CD4-positive, alpha-beta T cell treated with Interferon gamma for 1 hour (primary cell): ENCODE measurements around the gene SERF1B.
"Not testable (repeated sequence)": the region's sequence is repeated elsewhere in the genome, so short reads cannot be mapped to it uniquely, and the experiment has no call there.

ENCODE experiments used
- DNase-seq: peaks from one replicate; pipeline ENCODE4 v3.0.0-alpha.2; 2020

Gene SERF1B

DNA sequence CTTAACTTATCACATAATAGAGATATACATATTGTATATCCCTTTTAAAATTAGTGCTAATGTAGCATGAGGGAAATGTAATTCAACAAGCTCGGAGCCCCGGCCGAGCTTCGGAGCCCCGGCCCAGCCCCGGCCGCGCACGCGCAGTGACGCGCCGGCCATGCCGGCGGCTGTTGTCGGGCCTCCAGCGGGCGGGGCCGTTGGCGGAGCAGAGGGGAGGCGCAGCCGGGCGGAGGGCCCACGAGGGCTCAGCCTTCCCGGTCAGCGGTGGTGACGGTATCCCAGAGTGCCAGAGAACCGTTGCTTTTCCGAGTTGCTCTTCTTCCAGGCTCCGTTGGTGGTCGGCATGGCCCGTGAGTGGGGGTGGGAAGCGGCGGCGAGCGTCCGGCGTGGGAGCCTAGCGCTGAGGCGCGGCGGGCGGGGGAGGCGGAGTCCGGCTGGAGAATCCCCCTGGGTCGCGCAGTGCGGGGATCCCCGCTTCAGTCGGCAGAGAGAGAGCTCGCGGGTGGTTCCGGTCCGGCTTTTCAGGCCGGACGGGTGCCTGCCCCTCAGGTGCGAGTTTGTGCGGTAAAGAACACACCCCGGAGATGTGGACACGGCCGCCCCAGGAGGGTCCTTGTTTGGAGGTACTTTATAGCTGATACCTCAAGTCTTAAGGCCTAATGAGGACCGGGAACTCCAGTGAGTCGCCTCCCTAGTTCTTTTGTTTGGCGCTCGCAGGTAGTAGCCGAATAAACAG lies at the start of gene SERF1B:
SERF1B (plus strand) TSS at position 146 of the 739 bp plus-strand sequence; CDS start at position 347, 201 bp downstream.
- not testable (repeated sequence) for DNase-seq

DNA sequence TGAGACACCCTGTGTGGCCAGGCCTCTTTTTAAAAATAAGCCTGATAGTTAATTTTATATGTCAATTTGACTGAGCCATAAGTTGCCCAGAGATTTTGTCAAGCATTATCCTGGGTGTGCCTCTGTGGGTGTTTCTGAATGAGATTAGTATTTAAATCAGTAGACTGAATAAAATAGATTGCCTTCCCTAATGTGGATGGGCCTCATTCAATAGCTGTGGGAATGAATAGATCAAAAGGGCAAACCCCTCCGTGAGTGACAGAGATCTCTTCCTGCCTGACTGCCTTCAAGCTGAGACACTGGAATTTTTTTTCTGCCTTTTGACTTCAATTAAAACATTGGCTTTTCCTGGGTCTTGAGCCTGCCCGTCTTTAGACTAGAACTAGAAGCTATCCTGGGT lies 33.3 kb upstream of the SERF1B start:
- not testable (repeated sequence) for DNase-seq

DNA sequence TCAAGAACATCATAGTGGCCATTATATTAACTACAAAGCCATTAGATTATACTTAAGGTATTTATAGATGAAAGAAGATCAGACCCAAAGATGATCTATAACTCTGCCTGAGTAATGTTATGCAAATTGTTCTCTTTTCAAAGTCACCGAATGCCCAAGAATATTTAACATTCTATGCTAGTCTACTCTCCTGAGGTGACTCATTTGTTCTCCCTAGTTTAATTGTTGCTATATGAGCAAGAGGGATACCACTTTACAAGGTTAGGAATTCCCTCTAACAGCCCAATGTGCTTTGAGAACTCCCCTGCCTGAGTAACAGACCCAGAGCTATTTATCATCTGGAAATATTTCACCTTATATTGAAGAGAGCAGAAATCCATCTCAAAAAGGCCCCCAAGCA lies 29.5 kb upstream of the SERF1B start:
- not testable (repeated sequence) for DNase-seq

DNA sequence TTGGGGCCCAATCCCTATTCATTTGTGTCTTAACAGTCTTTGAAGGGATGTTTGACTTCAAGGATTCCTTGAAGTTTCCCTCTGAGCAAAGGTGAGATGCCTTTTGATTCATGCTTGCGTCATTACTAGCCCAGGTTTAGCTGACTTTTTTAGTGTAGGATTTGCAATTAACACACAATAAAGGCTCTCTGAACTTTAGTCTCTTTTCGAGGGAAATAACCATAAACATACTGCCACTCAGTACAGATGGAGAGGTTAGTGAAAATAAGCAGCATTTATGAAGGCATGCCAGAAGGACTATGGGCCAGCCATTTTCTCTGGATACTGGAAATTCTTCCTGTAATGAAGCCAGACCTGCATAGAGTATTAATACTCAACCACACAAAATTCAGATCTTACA lies 4.4 kb upstream of the SERF1B start:
- not testable (repeated sequence) for DNase-seq

DNA sequence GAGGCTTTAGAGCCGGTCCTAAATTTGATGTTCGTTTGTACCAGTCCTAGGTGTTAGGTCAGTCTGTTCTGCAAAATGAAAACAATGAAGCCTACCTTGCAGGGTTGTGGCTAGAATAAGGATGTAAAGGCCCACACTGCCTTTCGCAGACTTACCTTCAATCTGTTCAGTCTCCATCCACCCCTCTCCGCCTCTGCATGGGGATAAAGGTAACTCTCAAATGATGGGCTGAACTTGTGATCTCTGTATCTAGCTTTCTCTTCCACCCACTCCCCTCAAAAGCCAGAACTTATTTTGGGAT lies 744 bp downstream of the SERF1B start:
- DNase-seq = not testable (repeated sequence)

DNA sequence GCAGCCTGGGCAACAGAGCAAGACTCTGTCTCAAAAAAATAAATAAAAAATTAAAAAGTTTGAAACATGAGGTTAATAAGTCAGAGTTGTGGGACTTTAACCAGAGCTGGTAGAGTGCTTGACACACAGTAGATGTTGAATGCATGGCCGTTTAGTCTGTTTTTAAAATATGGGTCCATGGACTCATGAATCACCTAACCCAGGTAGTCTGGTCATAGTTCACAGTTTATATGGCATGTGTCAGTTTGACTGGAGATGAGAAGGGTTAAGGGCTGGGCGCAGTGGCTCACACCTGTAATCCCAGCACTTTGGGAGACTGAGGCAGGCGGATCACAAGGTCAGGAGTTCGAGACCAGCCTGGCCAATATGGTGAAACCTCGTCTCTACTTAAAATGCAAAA lies 6.2 kb downstream of the SERF1B start:
- not testable (repeated sequence) for DNase-seq

DNA sequence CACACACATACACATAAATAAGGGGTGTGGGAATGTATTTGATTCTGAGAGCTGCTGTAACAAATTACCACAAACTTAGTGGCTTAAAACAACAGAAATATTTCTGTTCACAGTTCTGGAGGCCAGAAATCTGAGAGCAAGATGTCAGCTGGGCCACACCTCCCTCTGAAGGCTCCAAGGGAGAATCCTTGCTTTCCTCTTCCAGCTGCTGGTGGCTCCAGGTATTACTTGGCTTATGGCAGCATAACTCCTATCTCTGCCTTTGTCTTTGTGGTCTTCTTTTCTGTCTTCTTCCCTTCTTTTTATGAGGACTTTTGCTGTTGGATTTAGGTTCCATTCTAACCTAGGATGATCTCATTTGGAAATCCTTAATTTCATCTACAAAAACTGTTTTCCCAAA lies 16.4 kb downstream of the SERF1B start:
- DNase-seq = not testable (repeated sequence)

DNA sequence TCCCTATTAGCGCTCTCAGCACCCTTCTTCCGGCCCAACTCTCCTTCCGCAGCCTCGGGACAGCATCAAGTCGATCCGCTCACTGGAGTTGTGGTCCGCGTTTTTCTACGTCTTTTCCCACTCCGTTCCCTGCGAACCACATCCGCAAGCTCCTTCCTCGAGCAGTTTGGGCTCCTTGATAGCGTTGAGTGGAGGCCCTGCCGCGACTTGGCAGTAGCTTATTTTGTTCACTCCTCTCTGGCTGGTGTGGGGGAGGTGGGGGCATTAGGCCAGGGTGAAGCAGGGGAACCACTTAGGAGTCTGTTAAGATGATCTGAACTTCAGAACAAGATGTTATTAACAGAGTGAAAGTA lies 24.7 kb downstream of the SERF1B start:
- not testable (repeated sequence) for DNase-seq

DNA sequence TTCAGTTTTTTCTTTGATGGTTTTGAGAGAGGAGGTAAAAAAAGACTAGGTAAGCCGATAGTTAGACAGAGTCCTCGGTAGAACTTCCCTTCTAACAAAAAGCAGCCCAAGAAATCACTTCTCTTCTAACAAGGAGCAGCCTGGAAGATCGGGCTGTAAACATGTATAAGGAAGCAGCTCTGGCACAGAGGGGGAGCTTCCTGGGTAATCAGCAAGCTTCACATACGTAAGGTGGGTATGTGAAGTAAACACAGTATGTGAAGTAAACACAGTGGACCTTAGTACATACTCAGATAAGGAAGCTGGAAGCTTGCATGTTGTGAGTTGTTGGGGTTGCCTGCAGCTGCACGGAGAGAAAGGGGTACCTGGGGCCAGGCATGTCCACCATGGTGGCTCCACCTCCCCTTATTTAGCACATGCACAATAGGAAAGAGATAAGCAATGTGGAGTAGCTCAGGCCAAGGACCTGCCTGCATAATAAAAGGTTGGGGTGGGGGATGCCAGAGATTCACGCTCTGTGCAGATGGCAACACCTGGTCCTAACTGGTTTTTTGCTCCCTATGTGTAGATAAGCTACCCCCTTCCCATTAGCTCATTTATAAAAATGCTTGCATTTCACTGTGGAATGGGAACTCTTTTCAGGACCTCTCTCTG lies 31.4 kb downstream of the SERF1B start:
- not testable (repeated sequence) for DNase-seq

DNA sequence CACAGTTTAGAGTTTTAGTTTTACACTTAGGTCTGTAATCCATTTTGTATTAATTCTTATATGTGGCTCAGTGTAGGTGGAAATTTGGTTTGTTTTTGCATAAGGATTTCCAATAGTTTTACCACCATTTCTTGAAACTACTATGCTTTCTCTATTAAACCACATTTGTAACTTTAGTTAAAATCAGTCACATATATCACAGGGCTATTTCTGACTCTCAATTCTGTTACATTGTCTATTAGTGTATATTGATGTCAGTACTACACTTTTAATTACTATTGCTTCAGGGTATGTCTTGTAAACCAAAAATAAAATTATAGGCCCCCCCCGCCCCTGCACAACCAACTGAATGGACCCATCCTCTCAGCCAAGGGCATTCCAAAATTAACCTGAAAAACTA lies 32.1 kb downstream of the SERF1B start:
- DNase-seq = not testable (repeated sequence)

DNA sequence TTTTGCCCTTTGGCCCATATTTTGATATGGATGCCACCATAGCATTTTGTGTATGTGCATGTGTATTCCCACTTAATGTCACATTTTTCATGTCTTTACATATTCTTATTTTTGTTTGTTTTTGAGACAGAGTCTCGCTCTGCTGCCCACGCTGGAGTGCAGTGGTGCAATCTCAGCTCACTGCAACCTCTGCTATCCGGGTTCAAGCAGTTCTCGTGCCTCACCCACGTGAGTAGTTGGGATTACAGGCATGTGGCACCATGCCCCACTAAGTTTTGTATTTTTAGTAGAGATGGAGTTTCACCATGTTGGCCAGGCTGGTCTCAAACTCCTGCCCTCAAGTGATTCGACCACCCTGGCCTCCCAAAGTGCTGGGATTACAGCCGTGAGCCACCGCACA lies 52.6 kb downstream of the SERF1B start:
- not testable (repeated sequence) for DNase-seq

DNA sequence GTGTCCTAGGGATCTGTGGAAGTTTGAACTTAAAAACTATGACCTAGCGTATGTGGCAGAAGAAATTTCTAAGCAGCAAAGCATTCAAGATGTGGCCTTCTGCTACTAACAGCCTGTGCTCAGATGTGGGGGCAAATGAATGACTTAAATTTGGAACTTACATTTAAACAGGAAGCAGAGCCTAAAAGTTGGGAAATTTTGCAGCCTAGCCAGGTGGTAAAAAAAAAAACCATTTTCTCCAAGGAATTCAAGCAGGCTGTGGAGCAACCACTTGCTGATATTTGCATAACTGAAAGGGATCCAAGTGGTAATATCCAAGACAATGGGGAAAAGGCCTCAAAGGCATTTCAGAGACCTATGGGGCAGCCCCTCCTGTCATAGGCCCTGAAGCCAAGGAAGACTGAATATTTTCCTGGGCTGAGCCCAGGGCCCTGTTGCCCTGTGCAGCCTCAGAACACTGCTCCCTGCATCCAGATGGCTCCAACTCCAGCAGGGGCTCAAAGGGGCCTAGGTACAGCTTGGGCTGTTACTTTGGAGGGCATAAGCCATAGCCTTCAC lies 63.9 kb downstream of the SERF1B start:
- not testable (repeated sequence) for DNase-seq

DNA sequence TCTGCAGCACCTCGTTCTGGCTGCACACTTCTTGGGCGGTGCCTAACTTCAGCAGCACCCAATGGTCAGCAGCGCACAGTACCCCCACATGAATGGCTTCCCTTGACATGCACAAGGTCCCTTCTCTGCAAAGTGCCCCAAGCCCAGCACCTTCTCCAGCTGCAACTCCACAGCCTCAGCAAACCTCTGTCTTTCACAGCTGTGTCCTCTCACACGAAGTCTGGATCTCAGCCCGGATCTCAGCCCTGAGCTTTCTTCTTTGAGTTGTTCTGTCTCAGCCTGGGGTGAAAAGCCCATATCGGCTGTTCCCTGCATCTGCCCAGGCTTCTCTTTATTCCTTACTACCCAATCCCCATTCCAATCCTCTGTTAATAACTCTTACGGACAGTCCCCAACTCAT lies 66.7 kb downstream of the SERF1B start:
- not testable (repeated sequence) for DNase-seq
